Smooth muscle cell of the umbilical artery (primary cell): Measurements from ENCODE around the gene MT1G. TPM values are rescaled to one million over a fixed set of nuclear protein-coding genes. Genes with fewer than 3 reads are reported as not detected.

ENCODE experiments used
- total RNA-seq: library from RNA; depleted of rRNA; stranded (reverse); fragments of >200 nt; gene quantifications from 2 replicates; pipeline ENCODE4 v1.2.3, GENCODE V29; 2014

Gene MT1G
- not detected in 2 replicates for total RNA-seq

GRCh38 chr16:56667581-56668571 is at the start of gene MT1G:
Gene MT1G (minus strand): TSS chr16:56668065. CDS start chr16:56667993, 72 bp downstream.

DNA sequence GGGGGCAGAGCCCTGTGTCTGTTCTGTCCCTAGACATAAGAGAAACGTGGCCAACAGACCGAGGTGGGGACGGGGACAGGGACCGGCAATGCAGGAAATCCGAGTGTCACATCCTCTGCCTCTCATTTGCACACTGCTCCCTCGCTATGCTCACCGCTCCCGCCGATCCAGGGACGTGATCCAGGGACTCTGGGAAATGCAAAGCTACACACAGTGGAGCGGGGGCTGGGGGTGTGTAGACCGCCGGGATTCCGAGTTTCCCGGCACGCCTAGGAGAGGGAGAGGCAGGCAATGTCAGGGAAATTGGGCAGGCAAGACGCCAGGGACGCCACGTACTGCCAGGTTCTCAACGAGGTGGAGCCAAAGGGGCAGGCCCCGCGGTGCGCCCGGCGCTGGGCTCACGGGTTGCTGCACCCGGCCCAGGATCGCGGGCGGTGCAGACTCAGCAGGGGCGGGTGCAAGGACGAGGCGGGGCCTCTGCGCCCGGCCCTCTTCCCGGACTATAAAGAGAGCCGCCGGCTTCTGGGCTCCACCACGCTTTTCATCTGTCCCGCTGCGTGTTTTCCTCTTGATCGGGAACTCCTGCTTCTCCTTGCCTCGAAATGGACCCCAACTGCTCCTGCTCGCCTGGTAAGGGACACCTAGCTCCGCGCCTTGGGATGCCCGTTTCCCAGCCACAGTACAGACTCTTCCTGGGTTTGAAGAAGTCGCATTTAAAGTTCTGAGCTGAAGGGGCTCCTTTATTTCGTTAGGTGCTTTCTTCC is 14.3 kb upstream of the MT1G start, which contains the start of gene MT1X:
MT1X (plus strand) TSS at position 532 of the 764 bp plus-strand sequence; CDS start at position 603, 71 bp downstream.

DNA sequence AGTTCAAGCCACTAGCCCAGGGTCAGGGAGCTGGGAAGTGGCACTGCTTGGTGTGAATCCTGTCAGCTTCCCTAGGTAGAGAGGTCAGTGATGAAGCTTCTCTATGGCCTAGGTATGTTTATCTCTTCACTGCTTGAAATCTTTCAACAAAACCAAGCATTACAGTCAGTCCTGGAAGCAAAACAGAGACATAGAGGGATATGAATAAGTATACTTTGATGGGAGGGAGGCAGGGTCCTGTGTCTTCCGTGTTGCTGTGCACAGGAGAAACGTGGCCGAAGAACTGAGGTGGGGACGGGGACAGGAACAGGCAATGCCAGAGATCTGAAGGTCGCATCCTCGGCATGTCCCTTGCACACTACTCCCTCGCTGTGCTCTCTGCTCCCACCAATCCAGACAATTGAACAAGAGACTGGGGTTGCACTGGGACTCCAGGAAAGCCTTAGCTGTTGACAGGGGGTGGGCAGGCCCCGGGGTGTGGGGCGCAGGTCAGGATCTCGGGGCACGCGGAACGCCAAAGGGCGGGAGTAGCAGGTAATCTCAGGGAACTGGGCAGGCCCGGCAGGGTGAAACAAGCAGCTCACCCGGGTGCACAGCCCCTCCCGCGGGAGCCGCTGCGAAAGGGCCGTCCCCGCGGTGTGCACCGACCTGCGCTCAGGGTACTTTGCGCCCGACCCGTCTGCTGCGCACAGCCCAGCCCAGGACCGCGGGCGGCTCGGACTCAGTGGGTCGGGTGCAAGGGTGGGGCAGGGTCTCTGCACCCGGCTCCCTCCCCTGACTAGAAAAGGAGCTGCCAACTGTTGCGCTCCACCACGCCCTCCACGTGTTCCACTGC is 1.4 kb upstream of the MT1G start, which contains the start of gene MT1H:
MT1H (plus strand) TSS at position 810 of the 835 bp plus-strand sequence. CDS start 71 bp downstream, outside the sequence.

DNA sequence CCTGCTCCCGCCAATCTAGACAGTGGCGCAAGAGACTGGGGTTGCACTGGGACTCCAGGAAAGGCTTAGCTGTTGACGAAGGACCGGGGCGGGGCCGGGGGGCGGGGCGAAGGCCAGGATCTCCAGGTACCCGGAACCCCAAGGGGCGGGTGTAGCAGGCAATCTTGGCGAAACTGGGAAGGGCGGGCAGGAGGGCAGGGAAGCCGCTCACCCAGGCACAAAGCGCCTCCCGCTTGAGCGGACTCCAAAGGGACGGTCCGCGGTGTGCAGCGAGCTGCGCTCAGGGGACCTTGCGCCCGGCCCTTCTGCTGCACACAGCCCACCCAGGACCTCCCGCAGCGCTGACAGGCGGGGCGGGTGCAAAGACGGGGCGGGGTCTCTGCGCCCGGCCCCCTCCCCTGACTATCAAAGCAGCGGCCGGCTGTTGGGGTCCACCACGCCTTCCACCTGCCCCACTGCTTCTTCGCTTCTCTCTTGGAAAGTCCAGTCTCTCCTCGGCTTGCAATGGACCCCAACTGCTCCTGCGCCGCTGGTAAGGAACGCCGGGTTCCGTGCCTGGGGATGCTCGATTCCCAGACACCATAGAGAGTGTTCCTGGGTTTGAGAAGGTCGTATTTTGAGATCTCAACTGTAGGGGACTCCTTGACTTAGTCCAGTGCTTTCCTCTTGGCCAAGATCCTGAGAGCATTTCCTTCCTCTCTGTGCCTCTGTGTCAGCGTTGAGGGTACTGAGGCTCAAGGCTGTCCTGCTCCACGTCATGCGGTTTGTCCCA is 10.1 kb downstream of the MT1G start, which contains the start of gene MT1F:
MT1F (plus strand) TSS at position 405 of the 772 bp plus-strand sequence; CDS start at position 505, 100 bp downstream.

GRCh38 chr16:56651586-56651985 is 16.3 kb downstream of the MT1G start, which contains the start of gene MT1B:
Gene MT1B (plus strand): TSS chr16:56651886. CDS start chr16:56651954, 68 bp downstream.

GRCh38 chr16:56637814-56638750 is 29.8 kb downstream of the MT1G start, which contains the start of gene MT1A:
Gene MT1A (plus strand): TSS chr16:56638666. CDS start chr16:56638739, 73 bp downstream.

GRCh38 chr16:56632156-56632847 is 35.6 kb downstream of the MT1G start, which contains the start of gene MT1M:
Gene MT1M (plus strand): TSS chr16:56632659. CDS start chr16:56632732, 73 bp downstream.

DNA sequence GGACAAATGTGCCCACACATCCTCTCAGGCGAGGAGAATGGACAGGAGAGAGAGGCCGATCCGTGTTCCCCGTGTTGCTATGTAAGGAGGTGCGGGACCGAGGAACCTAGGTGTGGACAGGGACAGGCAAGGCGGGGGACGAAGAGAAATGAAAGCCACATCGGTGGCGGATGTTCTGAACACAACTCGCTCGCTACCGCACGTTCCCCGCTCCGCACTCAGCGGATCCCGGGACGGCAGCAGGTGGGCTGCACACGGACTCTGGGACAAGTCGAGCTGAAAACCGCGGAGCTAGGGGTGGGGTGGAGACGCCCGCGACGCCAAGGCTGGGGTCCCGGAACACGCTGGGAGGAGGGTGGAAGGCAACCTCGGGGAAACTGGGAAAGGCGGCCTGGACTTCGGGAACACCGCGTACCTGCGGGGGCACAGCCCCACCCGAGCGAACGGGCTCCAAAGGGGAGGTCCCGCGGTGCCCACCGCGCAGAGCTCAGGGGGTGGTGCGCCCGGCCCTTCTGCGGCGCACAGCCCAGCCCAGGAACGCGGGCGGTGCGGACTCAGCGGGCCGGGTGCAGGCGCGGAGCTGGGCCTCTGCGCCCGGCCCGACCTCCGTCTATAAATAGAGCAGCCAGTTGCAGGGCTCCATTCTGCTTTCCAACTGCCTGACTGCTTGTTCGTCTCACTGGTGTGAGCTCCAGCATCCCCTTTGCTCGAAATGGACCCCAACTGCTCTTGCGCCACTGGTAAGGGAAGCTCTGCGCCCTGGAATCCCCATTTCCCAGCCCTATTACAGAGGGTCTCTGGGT is 42.5 kb downstream of the MT1G start, which contains the start of gene MT1E:
MT1E (plus strand) TSS at position 642 of the 803 bp plus-strand sequence; CDS start at position 713, 71 bp downstream.

Other genes with a start within 250 kb of the MT1G start
- 191 and 249 TPM in 2 replicates for gene AMFR, start 242.5 kb downstream of the MT1G start, total RNA-seq
- 65.6 and 110 TPM in 2 replicates for gene NUDT21, start 216.7 kb downstream of the MT1G start, total RNA-seq
- 77.8 and 197 TPM in 2 replicates for gene OGFOD1, start 216.5 kb downstream of the MT1G start, total RNA-seq
- gene BBS2, start 148.0 kb downstream of the MT1G start, total RNA-seq, result 51.5 and 63.5 TPM in 2 replicates
- not detected in 2 replicates for gene MT4, start 103.0 kb downstream of the MT1G start, total RNA-seq
- not detected in 2 replicates for gene MT3, start 78.5 kb downstream of the MT1G start, total RNA-seq
- gene MT2A, start 59.5 kb downstream of the MT1G start, total RNA-seq, result 50.5 and 205 TPM in 2 replicates
- 51.1 and 79.6 TPM in 2 replicates for gene MT1E, start 42.3 kb downstream of the MT1G start, total RNA-seq
- not detected in 2 replicates for gene MT1M, start 35.4 kb downstream of the MT1G start, total RNA-seq
- gene MT1A, start 29.4 kb downstream of the MT1G start, total RNA-seq, result 0.88 TPM in 1 of 2 replicates, not detected in the other
- not detected in 2 replicates for gene MT1B, start 16.2 kb downstream of the MT1G start, total RNA-seq
- gene MT1F, start 10.1 kb downstream of the MT1G start, total RNA-seq, result not detected in 2 replicates
- gene MT1H, start 1.7 kb upstream of the MT1G start, total RNA-seq, result not detected in 2 replicates
- gene MT1X, start 14.4 kb upstream of the MT1G start, total RNA-seq, result 9.4 and 13.4 TPM in 2 replicates
- 41.3 and 79.6 TPM in 2 replicates for gene NUP93, start 62.1 kb upstream of the MT1G start, total RNA-seq
- 0.30 TPM in 1 of 2 replicates, not detected in the other for gene SLC12A3, start 197.1 kb upstream of the MT1G start, total RNA-seq